SK-N-SH (cell line): ENCODE results near the gene WDR90.

ENCODE experiments used
- CTCF ChIP-seq: fragments of 200-600 bp; sonication (generic); IDR thresholded peaks from 2 replicates; pipeline ENCODE4 v1.6.1; 2017; ENCODE audit warnings: antibody characterized with exemption, mild to moderate bottlenecking, moderate library complexity
- GABPA ChIP-seq: IDR thresholded peaks from 2 replicates; pipeline ENCODE4 v1.4.0; 2012; ENCODE audit warnings: low read depth, mild to moderate bottlenecking

DNA sequence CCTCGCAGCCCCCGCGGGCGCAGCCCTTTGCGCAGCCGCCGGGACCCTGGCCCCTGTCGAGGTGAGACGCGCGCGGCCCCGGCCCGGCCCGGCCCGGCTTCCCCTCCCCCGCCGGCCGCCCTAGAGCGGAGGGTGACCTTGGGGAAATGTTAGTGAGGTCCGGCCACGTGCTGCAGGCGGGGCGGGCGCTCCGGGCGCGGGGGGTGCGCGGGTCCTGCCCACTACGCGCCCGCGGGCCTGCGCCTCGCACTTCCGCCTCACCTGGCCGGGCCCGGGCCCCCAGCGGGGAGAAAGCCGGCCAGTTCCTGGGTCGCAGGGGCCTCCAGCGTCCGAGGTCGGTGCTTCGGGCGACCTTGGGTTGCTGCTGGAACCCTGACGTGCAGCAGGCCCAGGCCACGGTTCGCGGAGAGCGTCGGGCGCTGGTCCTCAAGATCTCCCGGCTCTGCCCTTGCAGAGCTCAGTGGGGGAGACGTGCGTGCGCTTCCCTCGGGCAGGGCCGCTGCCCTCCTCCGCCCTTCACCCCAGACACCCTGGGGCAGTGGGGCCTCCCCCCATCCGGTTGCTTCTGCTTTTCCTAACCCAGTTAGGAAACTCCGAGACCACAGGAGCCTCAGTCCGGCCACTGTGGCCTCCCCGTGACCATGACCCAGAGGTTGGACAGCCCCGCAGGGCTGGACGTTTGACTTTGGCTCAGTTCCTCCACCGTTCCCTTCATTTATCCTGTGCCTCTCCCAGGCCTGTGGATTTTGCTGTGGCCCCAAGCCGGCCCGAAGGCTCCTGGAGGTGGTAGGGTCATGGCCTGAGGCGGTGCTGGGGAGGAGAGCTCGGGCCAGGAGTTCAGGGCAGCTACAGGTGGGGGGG, 6.7 kb upstream of the WDR90 start:
- TF ChIP-seq GABPA: no peak
- TF ChIP-seq CTCF: no peak
